DMS53 treated with DMSO at 0.1 percent for 48 hours (cell line): ENCODE measurements around the gene SLC2A4RG.
"Not testable (repeated sequence)": the region's sequence is repeated elsewhere in the genome, so short reads cannot be mapped to it uniquely, and the experiment has no call there.

ENCODE experiments used
- DNase-seq: peaks from one replicate; lab custom pipeline; 2025; ENCODE audit not compliant: unreplicated experiment; lab: John Stamatoyannopoulos, UW

SLC2A4RG gene

DNA sequence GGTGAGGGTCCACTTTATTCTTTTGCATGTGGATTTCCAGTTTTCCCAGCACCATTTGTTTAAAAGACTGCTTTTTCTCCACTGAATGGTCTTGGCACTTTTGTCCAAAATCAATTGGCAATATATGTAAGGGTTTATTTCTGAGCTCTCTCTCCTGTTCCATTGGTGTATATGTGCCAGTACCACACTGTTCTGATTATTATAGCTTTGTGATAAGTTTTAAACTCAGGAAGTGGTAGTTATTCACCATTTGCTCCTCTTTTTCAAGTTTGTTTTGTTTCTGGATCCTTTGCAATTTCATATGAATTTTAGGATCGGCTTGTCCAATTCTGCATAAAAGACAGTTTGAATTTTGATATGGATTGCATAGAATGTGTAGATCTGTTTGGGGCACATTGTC is 27.4 kb upstream of the SLC2A4RG start:
- no peak for DNase-seq

DNA sequence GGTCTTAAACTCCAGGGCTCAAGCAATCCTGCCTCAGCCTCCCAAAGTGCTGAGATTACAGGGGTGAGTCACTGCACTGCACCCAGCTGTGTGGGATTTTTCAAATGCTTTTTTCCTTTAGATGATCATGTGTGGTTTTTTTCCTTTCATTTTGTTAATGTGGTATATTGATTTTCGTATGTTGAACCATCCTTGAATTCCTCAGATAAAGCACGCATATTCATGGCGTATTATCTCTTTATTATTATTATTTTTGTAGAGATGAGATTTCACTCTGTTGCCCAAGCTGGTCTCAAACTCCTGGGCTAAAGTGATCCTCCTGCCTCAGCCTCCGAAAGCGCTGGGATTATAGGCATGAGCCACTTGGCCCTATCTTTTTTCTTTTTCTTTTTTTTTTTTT is 24.7 kb upstream of the SLC2A4RG start:
- no peak for DNase-seq

DNA sequence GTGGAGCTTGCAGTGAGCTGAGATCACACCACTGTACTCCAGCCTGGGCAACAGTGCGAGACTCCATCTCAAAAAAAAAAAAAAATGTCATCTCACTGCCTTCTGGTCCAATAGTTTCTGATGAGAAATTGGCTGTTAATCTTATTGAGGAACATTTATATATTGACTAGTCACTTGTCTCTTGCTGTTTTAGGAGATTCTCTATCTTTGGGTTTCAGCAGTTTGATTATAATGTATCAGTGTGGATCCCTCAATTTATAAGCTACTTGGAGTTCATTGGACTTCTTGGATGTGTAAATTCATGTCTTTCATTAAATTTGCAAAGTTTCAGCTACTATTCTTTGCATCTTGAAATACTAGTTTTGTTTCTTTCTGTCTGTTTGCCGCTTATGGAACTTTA is 20.6 kb upstream of the SLC2A4RG start:
- no peak for DNase-seq

DNA sequence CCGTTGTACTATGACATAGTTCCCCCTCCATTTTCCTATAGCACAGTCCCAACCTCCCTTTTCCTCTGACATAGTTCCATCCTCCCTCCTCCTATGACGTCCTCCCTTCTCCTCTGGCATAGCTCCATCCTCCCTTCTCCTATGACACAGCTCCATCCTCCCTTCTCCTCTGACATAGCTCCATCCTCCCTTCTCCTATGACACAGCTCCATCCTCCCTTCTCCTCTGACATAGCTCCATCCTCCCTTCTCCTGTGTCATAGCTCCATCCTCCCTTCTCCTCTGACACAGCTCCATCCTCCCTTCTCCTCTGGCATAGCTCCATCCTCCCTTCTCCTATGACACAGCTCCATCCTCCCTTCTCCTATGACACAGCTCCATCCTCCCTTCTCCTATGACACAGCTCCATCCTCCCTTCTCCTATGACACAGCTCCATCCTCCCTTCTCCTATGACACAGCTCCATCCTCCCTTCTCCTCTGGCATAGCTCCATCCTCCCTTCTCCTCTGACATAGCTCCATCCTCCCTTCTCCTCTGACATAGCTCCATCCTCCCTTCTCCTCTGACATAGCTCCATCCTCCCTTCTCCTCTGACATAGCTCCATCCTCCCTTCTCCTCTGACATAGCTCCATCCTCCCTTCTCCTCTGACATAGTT is 16.5 kb upstream of the SLC2A4RG start:
- DNase-seq, result not testable (repeated sequence)

DNA sequence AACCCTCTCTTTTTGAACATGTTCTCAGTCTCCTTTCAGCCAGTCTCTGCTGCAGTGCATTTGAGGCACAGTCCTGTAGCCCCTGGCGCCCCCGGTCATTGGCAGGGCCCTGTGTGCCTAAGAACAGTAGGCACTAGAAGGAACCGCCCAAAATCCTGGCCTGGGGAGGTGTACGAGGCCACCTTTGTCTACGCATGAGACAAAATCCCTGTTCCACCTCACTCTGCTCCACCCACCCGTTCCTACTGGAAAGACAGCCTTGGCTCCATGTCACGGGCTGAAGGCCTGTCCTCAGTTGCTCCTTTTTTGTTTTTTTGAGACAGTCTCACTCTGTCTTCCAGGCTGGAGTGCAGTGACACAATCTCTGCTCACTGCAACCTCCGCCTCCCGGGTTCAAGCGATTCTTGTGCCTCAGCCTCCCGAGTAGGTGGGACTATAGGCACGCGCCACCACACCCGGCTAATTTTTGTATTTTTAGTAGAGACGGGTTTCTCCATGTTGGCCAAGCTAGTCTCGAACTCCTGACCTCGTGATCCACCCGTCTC is 9.3 kb upstream of the SLC2A4RG start:
- not testable (repeated sequence) for DNase-seq

DNA sequence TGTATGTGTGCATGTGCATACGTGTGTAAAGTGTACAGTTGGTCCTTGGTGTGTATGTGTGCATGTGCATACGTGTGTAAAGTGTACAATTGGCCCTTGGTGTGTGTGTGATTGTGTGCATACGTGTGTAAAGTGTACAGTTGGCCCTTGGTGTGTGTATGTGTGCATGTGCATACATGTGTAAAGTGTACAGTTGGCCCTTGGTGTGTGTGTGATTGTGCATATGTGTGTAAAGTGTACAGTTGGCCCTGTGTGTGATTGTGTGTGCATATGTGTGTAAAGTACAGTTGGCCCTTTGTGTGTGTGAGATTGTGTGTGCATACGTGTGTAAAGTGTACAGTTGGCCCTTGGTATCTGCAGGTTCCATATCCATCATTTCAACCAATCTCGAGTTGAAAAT is 8.2 kb upstream of the SLC2A4RG start:
- no peak for DNase-seq

DNA sequence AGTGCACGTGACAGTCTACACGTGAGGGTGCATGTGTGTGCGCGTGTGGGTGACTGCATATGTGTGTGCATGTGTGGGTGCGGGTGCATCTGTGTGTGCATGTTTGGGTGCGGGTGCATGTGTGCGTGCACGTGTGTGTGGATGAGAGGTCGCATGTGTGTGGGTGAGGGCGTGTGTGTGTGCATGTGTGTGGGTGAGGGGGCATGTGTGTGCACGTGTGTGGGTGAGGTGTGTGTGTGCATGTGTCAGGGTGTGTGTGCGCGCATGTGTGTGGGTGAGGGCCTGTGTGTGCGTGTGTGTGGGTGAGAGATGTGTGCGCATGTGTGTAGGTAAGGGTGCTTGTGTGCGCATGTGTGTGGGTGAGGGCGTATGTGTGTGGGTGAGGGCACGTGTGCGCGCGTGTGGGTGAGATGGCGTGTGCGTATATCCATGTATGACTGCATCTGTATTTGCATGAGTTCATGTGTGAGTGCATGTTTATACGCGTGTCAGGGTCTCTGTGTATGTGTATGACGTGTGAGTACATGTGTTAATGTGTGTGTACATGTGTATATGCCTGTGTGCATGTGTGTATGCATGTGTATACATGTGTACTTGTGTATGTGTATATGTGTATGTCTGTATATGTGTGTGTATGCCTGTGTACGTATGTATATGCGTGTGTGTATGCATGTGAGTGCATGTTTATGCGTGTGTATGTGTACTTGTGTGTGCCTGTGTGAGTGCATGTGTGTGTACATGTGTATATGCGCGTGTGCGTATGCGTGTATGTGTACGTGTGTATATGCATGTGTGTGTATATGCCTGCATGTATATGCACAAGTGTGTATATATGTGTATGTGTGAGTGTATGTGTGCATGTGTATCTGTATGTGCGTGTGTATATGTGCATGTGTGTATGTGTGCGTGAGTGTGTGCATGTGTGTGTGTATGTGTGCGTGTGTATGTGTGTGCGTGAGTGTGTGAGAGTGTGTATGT is 7.2 kb upstream of the SLC2A4RG start:
- DNase-seq, result no peak

DNA sequence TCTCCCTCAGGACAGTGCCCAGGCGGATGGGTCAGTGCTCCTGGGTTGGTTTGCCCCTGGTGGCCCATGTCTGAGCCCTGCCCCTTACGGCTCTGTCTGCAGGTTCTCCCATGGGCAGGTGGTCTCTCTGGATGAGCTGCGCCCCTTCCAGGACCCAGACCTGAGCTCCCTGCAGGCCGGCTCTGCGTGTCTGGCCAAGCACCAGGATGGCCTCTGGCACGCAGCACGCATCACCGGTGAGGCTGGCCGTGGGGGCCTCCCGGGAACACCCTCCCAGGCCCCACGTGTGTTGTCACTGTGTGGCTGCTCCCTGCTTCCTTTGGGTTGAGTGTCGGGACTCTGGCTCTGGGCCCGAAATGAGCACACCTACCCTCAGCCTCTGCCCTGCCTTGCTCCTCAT is 6.5 kb upstream of the SLC2A4RG start:
- no peak for DNase-seq

DNA sequence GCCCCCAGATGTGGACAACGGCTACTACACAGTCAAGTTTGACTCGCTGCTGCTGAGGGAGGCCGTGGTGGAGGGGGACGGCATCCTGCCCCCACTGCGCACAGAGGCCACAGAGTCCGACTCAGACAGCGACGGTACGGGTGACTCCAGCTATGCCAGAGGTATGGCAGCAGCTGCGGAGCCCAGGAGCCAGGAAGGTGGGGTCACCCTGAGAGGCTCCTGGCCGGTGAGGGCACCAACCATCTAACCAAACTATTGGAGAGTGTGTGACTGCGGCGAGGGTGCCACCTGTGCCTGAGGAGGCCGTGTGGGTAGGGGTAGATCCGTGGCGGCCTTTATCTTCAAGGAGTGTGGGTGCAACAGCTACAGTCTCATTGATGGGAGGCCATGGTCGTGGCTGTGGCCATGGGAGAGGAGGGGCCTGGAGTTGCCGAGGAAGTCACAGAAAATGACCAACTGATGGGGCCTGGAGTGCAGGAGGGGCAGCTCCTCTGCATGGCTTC is 5.9 kb upstream of the SLC2A4RG start:
- DNase-seq, result no peak

DNA sequence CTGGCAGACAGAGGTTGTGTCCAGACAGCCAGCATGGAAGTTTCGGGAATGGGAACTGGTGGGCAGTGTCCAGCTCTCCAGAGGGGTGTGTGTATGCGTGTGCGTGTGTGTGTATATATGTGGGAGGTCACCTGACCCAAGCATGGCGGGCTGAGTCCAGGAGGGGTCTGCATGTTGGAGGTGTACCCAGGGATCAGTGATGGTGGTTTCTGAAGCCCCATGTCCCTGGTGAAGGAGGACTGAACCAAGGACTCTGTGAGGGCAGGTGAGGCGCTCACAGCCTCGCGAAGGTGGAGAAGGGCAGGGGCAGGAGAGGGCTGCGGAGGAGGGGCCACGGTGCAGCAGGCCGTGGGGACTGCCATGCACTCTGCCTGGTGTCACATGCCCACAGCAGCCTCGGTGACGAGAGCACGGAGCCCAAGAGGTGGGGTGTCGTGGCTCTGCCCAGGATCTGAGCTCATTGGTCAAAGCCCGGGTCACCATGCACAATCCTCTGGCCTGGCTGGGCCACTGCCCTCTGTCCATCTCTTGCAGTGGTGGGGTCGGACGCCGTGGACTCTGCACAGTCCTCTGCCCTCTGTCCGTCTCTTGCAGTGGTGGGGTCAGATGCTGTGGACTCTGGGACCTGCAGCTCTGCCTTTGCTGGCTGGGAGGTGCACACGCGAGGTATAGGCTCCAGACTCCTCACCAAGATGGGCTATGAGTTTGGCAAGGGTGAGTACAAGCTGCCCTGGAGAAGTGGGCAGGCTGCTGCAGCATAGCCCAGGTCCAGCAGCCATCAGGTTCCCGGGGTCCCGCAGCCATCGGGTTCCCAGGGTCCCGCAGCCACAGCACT is 5.2 kb upstream of the SLC2A4RG start:
- no peak for DNase-seq

DNA sequence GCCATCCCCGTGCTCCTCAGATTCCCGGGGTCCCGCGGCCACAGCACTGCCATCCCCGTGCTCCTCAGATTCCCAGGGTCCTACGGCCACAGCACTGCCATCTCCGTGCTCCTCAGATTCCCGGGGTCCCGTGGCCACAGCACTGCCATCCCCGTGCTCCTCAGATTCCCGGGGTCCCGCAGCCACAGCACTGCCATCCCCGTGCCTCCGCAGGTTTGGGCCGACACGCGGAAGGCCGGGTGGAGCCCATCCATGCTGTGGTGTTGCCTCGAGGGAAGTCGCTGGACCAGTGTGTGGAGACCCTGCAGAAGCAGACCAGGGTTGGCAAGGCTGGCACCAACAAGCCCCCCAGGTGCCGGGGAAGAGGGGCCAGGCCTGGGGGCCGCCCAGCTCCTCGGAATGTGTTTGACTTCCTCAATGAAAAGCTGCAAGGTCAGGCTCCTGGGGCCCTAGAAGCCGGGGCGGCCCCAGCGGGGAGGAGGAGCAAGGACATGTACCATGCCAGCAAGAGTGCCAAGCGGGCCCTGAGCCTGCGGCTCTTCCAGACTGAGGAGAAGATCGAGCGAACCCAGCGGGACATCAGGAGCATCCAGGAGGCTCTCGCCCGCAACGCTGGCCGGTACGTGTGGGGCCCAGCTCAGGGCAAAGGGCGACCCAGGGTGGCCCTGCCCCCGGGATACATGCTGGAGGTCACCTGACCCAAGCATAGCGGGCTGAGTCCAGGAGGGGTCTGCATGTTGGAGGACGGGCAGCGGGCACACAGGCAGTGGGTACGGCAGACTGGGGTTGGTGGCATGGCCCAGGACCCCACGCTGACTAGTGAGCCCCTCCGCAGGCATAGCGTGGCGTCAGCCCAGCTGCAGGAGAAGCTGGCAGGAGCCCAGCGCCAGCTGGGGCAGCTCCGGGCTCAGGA is 4.4 kb upstream of the SLC2A4RG start:
- DNase-seq, result no peak

DNA sequence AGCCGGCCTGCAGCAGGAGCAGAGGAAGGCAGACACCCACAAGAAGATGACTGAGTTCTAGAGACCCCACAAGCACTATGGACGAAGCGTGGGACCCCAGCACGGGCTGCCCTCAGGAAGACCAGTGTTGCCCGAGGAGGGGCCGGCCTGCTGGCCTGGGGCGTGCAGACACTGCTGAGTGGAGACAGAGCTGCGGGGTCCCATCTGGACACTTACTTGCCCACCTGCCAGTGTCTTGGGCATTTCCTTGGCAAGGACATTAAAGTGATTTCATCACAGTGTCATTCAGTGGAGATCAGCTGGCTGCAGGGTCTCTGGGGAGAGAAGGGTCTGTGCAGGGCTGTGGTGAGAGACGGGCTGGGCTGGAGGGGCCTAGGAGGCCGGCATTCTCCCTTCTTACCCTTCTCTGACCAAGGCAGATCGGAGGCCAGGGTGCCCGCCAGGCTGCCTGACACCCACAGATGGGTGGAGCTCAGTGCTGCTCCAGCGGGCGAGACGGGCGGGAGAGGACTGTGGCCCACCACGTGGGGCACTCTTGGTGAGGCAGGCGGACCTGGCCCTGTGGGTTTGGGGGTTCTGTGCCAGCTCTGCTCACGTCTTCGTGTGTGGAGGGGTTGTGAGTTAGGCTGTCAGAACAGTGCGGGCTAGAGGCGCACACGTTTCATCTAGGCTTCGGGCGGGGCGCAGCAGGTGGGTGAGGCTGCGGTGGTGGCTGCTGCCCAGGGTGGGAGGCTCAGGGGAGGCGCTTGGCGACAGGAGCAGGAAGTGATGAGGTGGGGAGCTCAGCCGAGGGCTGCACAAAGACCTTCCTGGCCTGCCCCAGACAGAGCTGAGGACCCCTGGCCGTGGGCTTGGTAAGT is 3.5 kb upstream of the SLC2A4RG start, which contains the start of gene LIME1:
TSS of gene LIME1 (plus strand) at position 806 of the 860 bp plus-strand sequence. CDS start 886 bp downstream, outside the sequence.
- no peak for DNase-seq

DNA sequence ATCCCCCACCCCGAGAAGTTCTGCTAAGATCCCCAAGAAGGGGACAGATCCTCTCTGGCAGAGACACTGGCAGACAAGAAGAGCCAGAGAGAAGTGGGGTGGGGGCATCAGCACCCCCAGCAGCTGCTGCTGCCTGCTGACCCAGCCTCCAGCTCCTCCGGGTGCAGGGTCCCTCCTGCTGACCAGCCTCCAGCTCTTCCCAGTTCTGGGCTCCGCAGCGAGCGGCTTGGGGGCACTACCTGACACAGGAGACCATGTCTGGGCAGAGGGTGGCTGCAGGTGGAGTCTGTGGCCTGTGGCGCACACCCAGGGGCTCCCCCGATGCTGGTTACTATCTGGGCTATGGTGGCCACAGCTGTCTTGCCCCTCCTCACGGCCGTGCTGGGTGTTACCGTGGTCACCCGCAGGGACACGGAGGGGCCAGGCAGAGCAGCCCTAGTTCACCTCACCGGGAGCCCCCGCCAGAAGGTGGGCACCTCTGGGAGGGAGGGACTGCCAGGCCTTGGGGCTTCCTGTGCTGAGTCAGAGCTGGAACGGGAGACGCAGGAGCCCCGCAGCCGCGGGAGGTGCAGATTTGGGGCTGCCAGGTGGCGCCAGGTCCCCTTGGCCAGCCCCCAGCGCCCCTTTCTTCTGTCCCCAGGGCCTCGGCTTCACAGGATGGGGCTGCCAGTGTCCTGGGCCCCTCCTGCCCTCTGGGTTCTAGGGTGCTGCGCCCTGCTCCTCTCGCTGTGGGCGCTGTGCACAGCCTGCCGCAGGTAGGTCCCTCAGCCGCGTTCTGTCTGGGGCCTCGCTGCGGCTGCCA is 2.5 kb upstream of the SLC2A4RG start:
- DNase-seq, result no peak

DNA sequence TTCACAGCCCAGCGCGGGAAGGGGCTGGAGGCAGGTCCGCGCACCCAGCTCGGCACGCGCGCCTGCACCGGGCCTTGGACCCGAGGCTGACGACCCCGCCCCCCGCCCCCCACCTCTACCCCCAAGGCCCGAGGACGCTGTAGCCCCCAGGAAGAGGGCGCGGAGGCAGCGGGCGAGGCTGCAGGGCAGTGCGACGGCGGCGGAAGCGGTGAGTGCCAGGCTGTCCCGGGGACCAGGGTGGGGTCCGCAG is 2.0 kb upstream of the SLC2A4RG start:
- no peak for DNase-seq

DNA sequence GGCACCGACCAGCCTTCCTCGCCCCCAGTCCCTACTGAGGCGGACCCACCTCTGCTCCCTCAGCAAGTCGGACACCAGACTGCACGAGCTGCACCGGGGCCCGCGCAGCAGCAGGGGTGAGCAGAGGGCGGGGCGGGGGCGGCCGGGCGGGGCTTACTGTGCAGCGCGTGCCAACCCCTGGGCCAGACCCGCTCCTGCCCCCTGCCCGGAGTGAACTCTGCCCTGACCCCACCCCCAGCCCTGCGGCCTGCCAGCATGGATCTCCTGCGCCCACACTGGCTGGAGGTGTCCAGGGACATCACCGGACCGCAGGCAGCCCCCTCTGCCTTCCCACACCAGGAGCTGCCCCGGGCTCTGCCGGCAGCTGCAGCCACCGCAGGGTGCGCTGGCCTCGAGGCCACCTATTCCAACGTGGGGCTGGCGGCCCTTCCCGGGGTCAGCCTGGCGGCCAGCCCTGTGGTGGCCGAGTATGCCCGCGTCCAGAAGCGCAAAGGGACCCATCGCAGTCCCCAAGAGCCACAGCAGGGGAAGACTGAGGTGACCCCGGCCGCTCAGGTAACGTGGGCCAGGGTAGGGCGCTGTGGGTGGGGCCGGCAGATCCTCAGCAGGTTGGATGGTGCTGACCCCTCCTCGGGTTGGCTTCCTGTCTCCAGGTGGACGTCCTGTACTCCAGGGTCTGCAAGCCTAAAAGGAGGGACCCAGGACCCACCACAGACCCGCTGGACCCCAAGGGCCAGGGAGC is 1.5 kb upstream of the SLC2A4RG start:
- no peak for DNase-seq

DNA sequence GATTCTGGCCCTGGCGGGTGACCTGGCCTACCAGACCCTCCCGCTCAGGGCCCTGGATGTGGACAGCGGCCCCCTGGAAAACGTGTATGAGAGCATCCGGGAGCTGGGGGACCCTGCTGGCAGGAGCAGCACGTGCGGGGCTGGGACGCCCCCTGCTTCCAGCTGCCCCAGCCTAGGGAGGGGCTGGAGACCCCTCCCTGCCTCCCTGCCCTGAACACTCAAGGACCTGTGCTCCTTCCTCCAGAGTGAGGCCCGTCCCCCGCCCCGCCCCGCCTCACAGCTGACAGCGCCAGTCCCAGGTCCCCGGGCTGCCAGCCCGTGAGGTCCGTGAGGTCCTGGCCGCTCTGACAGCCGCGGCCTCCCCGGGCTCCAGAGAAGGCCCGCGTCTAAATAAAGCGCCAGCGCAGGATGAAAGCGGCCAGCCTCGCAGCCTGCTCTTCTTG is 868 bp upstream of the SLC2A4RG start:
- peak; percentile 45 for DNase-seq

DNA sequence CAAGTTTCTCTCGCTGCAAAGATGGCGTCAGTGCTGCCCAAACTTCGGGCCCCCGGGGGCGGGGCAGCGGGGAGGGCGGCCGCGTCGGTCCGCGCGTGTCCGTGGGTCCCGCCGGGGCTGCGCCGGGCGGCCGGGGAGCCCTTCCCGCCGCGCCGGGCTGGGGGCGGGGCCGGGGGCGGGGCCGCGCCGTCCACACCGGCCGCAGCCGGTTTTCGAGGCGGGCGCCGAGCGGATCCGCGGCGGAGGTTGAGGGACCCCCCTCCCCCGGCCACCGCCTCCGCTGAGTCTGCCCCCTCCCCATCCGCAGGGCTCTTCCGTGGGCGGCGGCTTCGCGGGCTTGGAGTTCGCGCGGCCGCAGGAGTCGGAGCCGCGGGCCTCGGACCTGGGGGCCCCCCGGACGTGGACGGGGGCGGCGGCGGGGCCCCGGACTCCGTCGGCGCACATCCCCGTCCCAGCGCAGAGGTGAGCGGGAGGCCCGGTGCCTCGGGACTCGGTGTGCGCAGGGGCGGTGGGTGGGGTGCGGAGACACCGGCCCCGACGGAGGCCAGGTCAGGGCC is 572 bp downstream of the SLC2A4RG start:
- DNase-seq, result peak; percentile 15
